Brain microvascular endothelial cell (primary cell): ENCODE results near the gene MYH2.

Experiments
- DNase-seq: peaks from one replicate; pipeline ENCODE4 v3.0.0-alpha.2; 2020
- H3K27ac ChIP-seq: fragments of 250-450 bp; sonication (Bioruptor Pico); 2 replicates; pipeline ENCODE4 v1.5.1; 2020; ENCODE audit warnings: mild to moderate bottlenecking, moderate library complexity
- H3K27me3 ChIP-seq: fragments of 250-450 bp; sonication (Bioruptor Pico); replicated peaks from 2 replicates; pipeline ENCODE4 v1.5.1; 2020; ENCODE audit warnings: mild to moderate bottlenecking
- H3K36me3 ChIP-seq: fragments of 250-450 bp; sonication (Bioruptor Pico); replicated peaks from 2 replicates; pipeline ENCODE4 v1.5.1; 2020; ENCODE audit warnings: mild to moderate bottlenecking
- H3K4me3 ChIP-seq: 2 replicates; pipeline ENCODE4 v1.5.1; 2011; ENCODE audit warnings: low read depth, mild to moderate bottlenecking, control low read depth, low read length, moderate library complexity
- in situ Hi-C: cut with HindIII; loops from 2 replicates; pipeline ENCODE4 v1.10.0; 2017; ENCODE audit warnings: low sequenced_read_pairs, low pct_ligation_motif_present
- TF ChIP-seq, protein P1 (sequence below): IDR thresholded peaks from 2 replicates; pipeline ENCODE4 v1.5.1; 2011; ENCODE audit warnings: low read depth, mild to moderate bottlenecking, moderate library complexity, low read length, control low read depth, inconsistent platforms; ENCODE audit errors: missing control alignments

The MYH2 gene

DNA sequence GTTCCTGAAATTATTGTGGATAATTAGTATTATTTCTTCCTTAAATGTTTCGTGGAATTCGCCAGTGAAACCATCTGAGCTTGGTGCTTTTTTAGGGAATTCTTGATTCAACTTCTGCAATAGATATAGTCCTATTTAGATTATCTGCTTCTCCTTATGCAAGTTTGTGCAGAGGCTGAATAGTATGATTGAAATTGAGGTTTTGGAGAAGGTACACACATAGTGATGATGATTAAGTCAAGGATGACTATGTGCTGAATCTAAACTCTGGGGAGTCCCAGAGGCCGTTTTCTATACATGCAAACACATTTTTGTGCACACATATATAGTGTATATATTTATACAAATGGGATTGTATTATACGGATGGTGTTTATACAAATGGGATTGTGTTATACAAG is 74.9 kb downstream of the MYH2 start:
- no peak overlapping the region for H3K27ac ChIP-seq
- in situ Hi-C loops, result no loop called here
- no peaks in the 10 kb centered on the region for H3K36me3 ChIP-seq
- DNase-seq, result no peak
- H3K27me3 ChIP-seq, result no peaks in the 10 kb centered on the region
- TF ChIP-seq, protein P1, sequence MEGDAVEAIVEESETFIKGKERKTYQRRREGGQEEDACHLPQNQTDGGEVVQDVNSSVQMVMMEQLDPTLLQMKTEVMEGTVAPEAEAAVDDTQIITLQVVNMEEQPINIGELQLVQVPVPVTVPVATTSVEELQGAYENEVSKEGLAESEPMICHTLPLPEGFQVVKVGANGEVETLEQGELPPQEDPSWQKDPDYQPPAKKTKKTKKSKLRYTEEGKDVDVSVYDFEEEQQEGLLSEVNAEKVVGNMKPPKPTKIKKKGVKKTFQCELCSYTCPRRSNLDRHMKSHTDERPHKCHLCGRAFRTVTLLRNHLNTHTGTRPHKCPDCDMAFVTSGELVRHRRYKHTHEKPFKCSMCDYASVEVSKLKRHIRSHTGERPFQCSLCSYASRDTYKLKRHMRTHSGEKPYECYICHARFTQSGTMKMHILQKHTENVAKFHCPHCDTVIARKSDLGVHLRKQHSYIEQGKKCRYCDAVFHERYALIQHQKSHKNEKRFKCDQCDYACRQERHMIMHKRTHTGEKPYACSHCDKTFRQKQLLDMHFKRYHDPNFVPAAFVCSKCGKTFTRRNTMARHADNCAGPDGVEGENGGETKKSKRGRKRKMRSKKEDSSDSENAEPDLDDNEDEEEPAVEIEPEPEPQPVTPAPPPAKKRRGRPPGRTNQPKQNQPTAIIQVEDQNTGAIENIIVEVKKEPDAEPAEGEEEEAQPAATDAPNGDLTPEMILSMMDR, result no peak
- H3K4me3 ChIP-seq, result no peak overlapping the region

DNA sequence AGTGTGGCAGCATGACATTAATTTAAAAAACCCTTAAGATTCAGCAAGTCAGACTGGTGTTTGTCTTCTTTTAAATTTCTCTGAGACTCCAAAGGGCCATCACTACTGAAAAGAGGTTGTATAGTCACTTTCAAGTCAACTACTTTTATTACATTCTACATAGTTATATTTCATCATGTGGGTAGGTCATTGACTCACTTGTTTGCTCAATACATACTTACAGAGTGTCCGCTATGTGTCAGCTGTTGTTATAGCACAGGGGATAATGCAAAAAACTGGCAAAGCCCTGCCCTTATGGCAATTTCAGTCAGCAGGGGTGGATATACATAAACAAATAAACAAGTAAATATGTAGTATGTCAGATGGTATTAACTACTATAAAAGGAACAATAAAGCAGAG is 77.6 kb downstream of the MYH2 start:
- in situ Hi-C loops, result no loop called here
- no peak overlapping the region for H3K4me3 ChIP-seq
- DNase-seq, result no peak
- no peaks in the 10 kb centered on the region for H3K27me3 ChIP-seq
- H3K36me3 ChIP-seq, result no peaks in the 10 kb centered on the region
- no peak overlapping the region for H3K27ac ChIP-seq
- TF ChIP-seq, protein P1, result no peak
